Liver (tissue), 9 donors: ENCODE data around the gene LCMT1. TPM values are rescaled to one million over a fixed set of nuclear protein-coding genes. Genes with fewer than 3 reads are reported as not detected.
A peak's percentile ranks its signal among the peaks of the same experiment; 100 is the strongest.
"Not testable (repeated sequence)": the region's sequence is repeated elsewhere in the genome, so short reads cannot be mapped to it uniquely, and the experiment has no call there.

Experiments used
- DNase-seq: peaks from one replicate; pipeline ENCODE4 v3.0.0-alpha.2; 2017; ENCODE audit warnings: low spot score
- H3K27ac ChIP-seq, 2 donors: one replicate each; pipeline ENCODE4 v1.7.0; 2013; ENCODE audit warnings: inconsistent platforms in 2 of 2, low read length in 2 of 2, control low read depth in 1 of 2, low read depth in 1 of 2, mild to moderate bottlenecking in 1 of 2
- H3K27me3 ChIP-seq, 4 donors: one replicate each; pipeline versions ENCODE4 v1.6.1 to v1.7.0; 2013; ENCODE audit warnings: low read length in 3 of 4, inconsistent platforms in 1 of 4, mild to moderate bottlenecking in 1 of 4, moderate library complexity in 1 of 4; ENCODE audit not compliant: control insufficient read depth in 4 of 4, insufficient read depth in 4 of 4
- H3K36me3 ChIP-seq, 4 donors: one replicate each; pipeline versions ENCODE4 v1.6.1 to v1.7.0; 2013; ENCODE audit warnings: low read length in 3 of 4, mild to moderate bottlenecking in 3 of 4, low read depth in 1 of 4, moderate library complexity in 1 of 4; ENCODE audit not compliant: control insufficient read depth in 4 of 4, insufficient read depth in 3 of 4
- H3K4me1 ChIP-seq, 4 donors: one replicate each; pipeline versions ENCODE4 v1.6.1 to v1.7.0; 2013; ENCODE audit warnings: low read length in 3 of 4, mild to moderate bottlenecking in 3 of 4, moderate library complexity in 1 of 4; ENCODE audit not compliant: control insufficient read depth in 4 of 4, insufficient read depth in 4 of 4
- H3K4me3 ChIP-seq, 3 donors: one replicate each; pipeline versions ENCODE4 v1.6.1 to v1.7.0; 2013; ENCODE audit warnings: low read length in 3 of 3, control low read depth in 1 of 3, low read depth in 1 of 3, mild to moderate bottlenecking in 1 of 3
- H3K9ac ChIP-seq, 2 donors: one replicate each; pipeline ENCODE4 v1.7.0; 2013; ENCODE audit warnings: low read length in 2 of 2, mild to moderate bottlenecking in 2 of 2, moderate library complexity in 2 of 2, control low read depth in 1 of 2, low read depth in 1 of 2
- H3K9me3 ChIP-seq, 4 donors: one replicate each; pipeline versions ENCODE4 v1.6.1 to v1.7.0; 2013; ENCODE audit warnings: low read length in 3 of 4; ENCODE audit not compliant: control insufficient read depth in 4 of 4
- FOXA1 ChIP-seq: IDR thresholded peaks from 2 replicates; pipeline ENCODE4 v1.6.1; 2016; ENCODE audit warnings: antibody characterized with exemption
- GABPA ChIP-seq, 2 donors: IDR thresholded peaks in 1 of 2; conservative IDR thresholded peaks in 1 of 2; 2 replicates each; pipeline ENCODE4 v1.6.1; 2016; ENCODE audit warnings: antibody characterized with exemption in 2 of 2, mild to moderate bottlenecking in 1 of 2, moderate library complexity in 1 of 2
- HNF4G ChIP-seq: IDR thresholded peaks from 2 replicates; pipeline ENCODE4 v1.6.1; 2016; ENCODE audit warnings: antibody characterized with exemption
- JUND ChIP-seq, 2 donors: IDR thresholded peaks; 2 replicates each; pipeline ENCODE4 v1.6.1; 2016; ENCODE audit warnings: antibody characterized with exemption in 2 of 2
- NR2F2 ChIP-seq: IDR thresholded peaks from 2 replicates; pipeline ENCODE4 v1.6.1; 2016; ENCODE audit warnings: antibody characterized with exemption
- RAD21 ChIP-seq, 2 donors: IDR thresholded peaks; 2 replicates each; pipeline ENCODE4 v1.6.1; 2016; ENCODE audit warnings: antibody characterized with exemption in 2 of 2, mild to moderate bottlenecking in 2 of 2
- RXRA ChIP-seq, 2 donors: IDR thresholded peaks; 2 replicates each; pipeline ENCODE4 v1.6.1; 2017 to 2018; ENCODE audit warnings: antibody characterized with exemption in 2 of 2, mild to moderate bottlenecking in 1 of 2
- SP1 ChIP-seq: IDR thresholded peaks from 2 replicates; pipeline ENCODE4 v1.6.1; 2018; ENCODE audit warnings: antibody characterized with exemption, mild to moderate bottlenecking
- TAF1 ChIP-seq: conservative IDR thresholded peaks from 2 replicates; pipeline ENCODE4 v1.6.1; 2016; ENCODE audit warnings: antibody characterized with exemption, mild to moderate bottlenecking
- ZBTB33 ChIP-seq: IDR thresholded peaks from 2 replicates; pipeline ENCODE4 v1.6.1; 2016; ENCODE audit warnings: antibody characterized with exemption
- WGBS: extraction: QIAGEN DNeasy Blood & Tissue Kit; methylation state at CpG from one replicate; pipeline ENCODE4 v1.1.7; 2013; 5-methylcytosine and 5-hydroxymethylcytosine counted together
- polyA plus RNA-seq, 2 donors: library from polyadenylated mRNA; stranded (reverse) in 1 of 2; unstranded in 1 of 2; fragments of 200-250 nt in 1 of 2; fragments of >200 nt in 1 of 2; fragmentation: Nextera tagmentation in 1 of 2; extraction: Ambion mirVana in 1 of 2; gene quantifications; one replicate each; pipeline versions ENCODE4 v1.2.1 to v1.2.3, GENCODE V29; 2013 to 2015
- total RNA-seq, 2 donors: library from RNA; depleted of rRNA; stranded (reverse); fragments of >200 nt; gene quantifications; one replicate each; pipeline ENCODE4 v1.2.3, GENCODE V29; 2014
- TF ChIP-seq, protein P1 (sequence below): fragments of 150-350 bp; IDR thresholded peaks from 2 replicates; pipeline ENCODE4 v1.5.1; 2017; ENCODE audit warnings: improper control_type of control experiment, low read depth, low read length; ENCODE audit not compliant: missing input control
- TF ChIP-seq, protein P2 (sequence below): IDR thresholded peaks from 2 replicates; pipeline ENCODE4 v1.6.1; 2016; ENCODE audit warnings: antibody characterized with exemption
- donor health status: healthy.
- donor health status: healthy.
- donor health status: healthy.
- donor health status: healthy.
- donor health status: healthy.

LCMT1 gene
- total and polyA plus RNA-seq, 4 donors, result 4.8 to 8.2 (median 6.6) TPM

DNA sequence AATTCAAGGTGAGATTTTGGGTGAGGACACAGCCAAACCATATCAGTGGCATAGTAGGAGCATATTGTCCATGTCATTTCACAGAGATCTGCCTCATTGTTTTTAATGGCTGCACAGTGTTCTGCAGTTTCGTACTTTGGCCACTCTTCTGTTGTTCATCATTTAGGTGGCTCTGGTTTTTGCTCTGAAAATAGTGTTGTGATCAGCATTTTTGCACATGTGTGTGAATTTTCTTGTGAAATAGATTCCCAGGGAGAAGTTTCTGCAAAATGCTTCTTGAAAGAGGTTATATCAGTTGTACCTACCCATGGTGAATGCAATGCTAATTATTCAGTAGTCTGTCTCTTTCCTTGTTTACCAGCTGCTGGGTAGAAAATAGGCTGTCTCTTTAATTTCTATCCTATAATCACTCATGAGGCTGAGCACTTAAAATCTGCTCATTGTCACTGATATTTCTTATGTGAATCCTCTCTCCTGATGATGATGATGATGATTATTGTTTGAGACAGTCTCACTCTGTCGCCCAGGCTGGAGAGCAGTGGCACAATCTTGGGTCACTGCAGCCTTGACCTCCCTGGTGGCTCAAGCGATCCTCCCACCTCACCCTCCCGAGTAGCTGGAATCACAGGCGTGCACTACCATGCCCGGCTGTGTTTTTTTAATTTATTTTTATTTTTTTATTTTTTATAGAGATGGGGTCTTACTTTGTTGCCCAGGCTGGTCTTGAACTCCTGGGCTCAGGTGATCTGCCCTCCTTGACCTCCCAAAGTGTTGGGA is 10.5 kb downstream of the LCMT1 start (continued):
- no peak for TF ChIP-seq ZBTB33
- TF ChIP-seq, protein P1, sequence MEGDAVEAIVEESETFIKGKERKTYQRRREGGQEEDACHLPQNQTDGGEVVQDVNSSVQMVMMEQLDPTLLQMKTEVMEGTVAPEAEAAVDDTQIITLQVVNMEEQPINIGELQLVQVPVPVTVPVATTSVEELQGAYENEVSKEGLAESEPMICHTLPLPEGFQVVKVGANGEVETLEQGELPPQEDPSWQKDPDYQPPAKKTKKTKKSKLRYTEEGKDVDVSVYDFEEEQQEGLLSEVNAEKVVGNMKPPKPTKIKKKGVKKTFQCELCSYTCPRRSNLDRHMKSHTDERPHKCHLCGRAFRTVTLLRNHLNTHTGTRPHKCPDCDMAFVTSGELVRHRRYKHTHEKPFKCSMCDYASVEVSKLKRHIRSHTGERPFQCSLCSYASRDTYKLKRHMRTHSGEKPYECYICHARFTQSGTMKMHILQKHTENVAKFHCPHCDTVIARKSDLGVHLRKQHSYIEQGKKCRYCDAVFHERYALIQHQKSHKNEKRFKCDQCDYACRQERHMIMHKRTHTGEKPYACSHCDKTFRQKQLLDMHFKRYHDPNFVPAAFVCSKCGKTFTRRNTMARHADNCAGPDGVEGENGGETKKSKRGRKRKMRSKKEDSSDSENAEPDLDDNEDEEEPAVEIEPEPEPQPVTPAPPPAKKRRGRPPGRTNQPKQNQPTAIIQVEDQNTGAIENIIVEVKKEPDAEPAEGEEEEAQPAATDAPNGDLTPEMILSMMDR, result no peak
- TF ChIP-seq, protein P2, sequence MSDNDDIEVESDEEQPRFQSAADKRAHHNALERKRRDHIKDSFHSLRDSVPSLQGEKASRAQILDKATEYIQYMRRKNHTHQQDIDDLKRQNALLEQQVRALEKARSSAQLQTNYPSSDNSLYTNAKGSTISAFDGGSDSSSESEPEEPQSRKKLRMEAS, result no peak
- no peak for TF ChIP-seq GABPA (IDR thresholded peaks at IDR 0.05 in 1 of 2, conservative IDR thresholded peaks at IDR 0.05 in 1 of 2)
- TF ChIP-seq RAD21 (IDR thresholded peaks at IDR 0.05), result no peak
- no peak for TF ChIP-seq NR2F2
- no peak for TF ChIP-seq SP1
- TF ChIP-seq JUND (IDR thresholded peaks at IDR 0.05), result no peak
- no peak for TF ChIP-seq TAF1

DNA sequence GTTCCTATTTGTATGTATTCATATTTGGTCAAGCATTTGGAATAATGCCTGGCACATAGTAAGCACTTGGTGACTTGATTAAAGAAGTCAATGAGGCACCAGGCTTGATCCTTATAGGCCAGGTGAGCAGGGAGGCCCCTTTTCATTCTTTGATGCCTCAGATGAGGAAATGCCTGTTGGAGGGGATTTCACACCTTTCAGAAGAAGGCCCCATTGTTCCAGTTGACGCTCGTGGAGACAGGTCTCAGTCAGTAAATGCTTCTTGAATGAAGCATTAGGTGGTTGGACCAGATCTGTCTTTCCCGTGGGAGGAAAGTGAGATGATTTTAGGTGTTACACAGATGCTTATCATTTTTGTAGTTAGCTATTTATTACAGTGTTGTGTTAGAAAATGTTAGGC is 13.0 kb downstream of the LCMT1 start:
- Histone ChIP-seq H3K9ac (no peak overlapping the region), H3K4me3 (no peak overlapping the region), H3K27me3 (no peaks in the 10 kb centered on the region), H3K27ac (no peak overlapping the region), H3K4me1 (no peaks in the 10 kb centered on the region), H3K9me3 (no peaks in the 10 kb centered on the region), H3K36me3 (peaks cover under 1 to 9% (median 5%) of the 10 kb centered on the region in 4 donors)
- no peak for DNase-seq
- WGBS, result 84% methylated on average over 3 of the region's 3 CpGs
- TF ChIP-seq TAF1 (no peak), HNF4G (no peak), SP1 (no peak)

DNA sequence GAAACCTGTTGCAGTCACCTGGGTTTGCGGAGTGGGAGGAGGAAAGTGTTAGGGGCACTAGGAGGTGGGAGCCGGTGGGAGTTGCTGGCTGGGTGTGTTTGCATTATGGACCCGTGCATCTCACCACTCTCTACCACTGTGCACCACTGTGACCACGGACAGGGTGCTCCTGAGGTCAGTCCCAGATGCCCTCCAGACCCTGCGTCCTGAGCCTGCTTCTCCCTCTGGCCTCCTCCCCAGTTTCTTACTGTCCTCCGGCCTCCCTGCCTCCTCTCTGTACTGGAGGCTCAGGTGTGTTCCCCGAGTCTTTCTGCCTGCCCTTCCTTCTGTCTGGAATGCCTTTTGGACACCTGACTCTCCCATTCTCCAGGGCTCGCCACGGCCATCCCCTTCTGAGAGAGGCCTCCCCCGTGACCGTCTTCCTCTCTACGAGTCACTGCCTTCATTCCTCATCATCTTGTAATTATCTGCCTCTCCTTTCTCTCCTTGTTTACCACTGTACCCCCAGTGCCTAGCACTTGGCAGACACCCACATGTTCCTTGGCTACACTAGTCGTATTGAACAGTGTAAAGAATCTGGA is 14.6 kb downstream of the LCMT1 start:
- 84% methylated on average over 13 of the region's 13 CpGs for WGBS
- not testable (repeated sequence) for DNase-seq

DNA sequence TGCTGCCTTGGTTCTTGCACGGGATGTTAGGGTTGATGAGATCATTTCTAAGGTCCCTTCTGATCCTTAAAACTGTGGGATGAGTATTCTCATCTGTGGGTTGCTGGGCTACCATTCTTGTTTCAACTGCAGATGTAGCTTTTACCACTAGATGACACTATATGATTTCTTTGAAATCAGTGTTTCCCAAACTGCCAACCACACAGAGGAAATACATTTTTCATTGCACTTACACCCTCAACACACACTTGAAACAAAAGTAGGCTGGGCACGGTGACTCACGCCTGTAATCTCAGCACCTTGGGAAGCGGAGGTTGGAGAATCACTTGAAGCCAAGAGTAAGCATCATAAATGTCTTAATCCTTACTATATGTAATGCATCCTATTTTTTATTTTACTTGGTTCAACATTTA is 15.3 kb downstream of the LCMT1 start:
- DNase-seq, result no peak
- no peak overlapping the region for H3K4me3 ChIP-seq
- peaks cover 3 to 16% (median 7%) of the 10 kb centered on the region in 4 donors for H3K36me3 ChIP-seq
- H3K4me1 ChIP-seq, result no peaks in the 10 kb centered on the region
- no peak overlapping the region for H3K27ac ChIP-seq
- no peak for TF ChIP-seq JUND (IDR thresholded peaks at IDR 0.05)
- no peak for TF ChIP-seq ZBTB33
- no peak for TF ChIP-seq RXRA (IDR thresholded peaks at IDR 0.05)
- no peak for TF ChIP-seq FOXA1
- peak; percentile 70 to 82 for TF ChIP-seq RAD21 (IDR thresholded peaks at IDR 0.05)
- TF ChIP-seq, protein P1, result peak; percentile 43
- TF ChIP-seq HNF4G, result no peak
- no peak overlapping the region for H3K9ac ChIP-seq
- no peaks in the 10 kb centered on the region for H3K27me3 ChIP-seq
- 66% methylated on average over 4 of the region's 4 CpGs for WGBS
- no peaks in the 10 kb centered on the region for H3K9me3 ChIP-seq

More for the DNA sequence above, 14.6 kb downstream of the LCMT1 start:
- not testable (repeated sequence) for H3K27me3 ChIP-seq, H3K4me3 ChIP-seq, H3K9ac ChIP-seq, H3K4me1 ChIP-seq, H3K9me3 ChIP-seq, H3K27ac ChIP-seq
- H3K36me3 ChIP-seq, result peaks cover 3 to 12% (median 7%) of the 10 kb centered on the region in 4 donors
